HS-27A (cell line): ENCODE measurements around the gene REXO1.
"Not testable (repeated sequence)": the region's sequence is repeated elsewhere in the genome, so short reads cannot be mapped to it uniquely, and the experiment has no call there.

Experiments used
- DNase-seq: peaks from one replicate; pipeline ENCODE4 v3.0.0-alpha.2; 2012; ENCODE audit warnings: low read depth, missing footprints

REXO1 gene

DNA sequence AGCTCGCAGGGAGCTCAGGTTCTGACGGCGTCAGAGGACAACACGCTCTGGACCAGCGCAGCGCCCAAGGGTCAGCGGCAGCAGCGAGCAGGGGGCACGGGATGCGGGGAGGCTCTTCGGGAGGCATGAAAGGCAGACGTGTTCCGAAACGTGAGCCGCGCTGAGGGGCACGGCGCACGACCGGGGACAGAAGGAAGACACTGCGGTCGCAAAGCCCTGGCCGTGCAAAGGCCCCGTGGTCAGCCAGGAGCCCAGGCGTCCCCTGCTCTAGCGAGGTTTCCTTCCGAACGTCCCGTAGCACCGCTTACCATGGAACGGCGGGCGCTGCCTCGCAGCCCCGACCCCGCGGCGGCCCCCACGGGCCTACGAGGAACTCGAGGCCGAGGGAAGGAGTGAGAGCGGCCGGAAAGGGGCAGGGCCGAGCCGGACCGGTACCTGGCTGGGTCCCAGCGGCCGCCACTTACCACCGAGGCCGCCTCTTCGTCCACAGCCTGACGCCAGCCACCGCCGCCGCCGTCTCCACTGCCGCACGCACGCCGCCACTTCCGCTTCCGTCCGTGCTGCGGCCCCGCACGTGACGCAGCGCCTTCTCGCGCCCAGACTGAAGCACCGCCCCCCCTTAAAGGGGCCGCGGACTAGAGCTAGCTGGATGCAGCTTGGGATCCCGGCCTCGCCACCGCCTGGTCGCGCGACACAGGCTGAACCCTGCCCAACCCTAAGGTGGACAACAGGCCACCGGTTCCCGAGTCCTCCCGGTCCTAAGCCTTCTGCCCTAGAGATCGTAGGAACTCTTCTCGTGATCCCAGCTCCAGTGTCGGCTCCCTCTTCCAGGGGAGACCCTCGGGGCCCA, 27.6 kb upstream of the REXO1 start:
- DNase-seq = no peak

DNA sequence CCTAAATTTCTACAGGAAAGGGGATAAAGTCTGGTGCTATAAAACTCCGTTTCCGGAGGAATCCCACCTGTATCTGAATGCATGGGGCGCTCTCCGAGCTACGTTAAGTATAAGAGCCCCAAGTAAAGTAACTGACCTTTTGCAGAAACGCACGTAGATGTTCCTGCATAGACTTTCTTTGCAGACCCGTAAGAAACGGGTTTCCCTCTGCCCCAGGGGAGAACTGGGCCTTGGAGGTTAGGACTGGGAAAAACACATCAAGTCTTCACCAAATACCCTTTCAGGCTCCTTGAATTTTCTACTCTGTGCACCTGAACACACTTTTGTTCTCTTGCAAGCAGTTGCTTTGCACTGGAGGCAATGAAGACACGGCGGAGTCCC, 27.0 kb upstream of the REXO1 start:
- not testable (repeated sequence) for DNase-seq

DNA sequence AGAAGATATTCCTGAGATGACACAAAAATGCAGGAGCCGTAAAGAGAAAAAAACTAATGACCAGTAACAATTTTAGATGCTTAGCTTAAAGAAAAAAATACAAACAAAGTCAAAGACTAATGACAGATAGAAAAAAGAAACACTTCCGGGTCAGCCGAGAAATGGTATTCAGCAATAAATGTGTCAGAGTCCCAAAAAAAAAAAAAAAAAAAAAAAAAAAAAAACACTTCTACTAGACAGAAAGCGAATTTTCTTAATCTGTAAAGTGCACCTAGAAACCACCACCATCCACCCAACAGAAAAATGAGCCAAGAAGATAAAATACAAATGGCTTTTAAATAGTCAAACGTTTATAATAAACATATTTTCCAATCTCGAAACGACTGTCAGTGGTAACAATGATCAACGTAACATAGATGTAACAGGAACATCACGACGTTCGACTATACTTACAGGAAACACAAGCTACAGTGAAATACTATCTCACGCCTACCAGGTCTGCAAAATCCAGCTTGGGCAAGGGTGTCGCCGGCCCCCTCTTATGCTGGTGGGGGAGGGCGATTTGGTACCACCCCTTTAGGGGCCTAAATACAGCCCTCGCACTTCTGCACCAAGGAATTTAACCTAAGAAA, 26.4 kb upstream of the REXO1 start:
- no peak for DNase-seq

GRCh38 chr19:1873524-1874473, 25.5 kb upstream of the REXO1 start:
- no peak for DNase-seq

DNA sequence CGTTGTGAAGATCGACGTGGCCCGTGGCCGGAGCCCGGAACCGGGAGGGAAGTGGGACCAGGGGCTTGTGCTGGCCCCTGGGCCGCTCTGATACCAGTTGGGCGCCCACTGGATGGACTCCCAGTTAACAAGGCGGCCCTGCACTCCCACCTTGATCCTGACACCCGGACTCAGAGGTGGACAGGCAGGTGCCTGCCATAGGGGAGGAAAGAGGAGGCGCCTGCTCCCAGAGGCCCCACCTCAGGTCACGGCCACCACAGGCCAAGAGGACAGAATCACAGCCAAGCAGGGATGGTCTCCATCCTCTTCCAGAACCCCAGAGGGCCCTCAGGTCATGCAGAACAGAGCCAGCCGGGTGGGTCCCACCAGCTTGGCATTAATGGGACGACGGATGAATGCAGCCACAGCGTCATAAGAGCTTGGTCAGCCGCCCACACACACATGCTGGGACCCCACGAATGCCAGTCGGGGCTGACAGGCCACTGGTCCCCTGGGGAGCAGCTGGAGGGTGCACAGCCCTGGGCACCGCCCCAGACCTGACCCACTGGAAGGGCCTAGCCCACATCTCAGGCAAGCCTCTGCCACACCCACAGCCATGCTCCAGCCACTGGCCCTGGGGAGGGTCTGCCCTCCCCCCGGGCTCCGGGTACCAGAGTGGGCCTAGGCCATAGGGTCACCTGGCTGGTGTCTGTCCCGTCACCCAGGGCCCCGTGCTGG, 24.7 kb upstream of the REXO1 start:
- DNase-seq = no peak

DNA sequence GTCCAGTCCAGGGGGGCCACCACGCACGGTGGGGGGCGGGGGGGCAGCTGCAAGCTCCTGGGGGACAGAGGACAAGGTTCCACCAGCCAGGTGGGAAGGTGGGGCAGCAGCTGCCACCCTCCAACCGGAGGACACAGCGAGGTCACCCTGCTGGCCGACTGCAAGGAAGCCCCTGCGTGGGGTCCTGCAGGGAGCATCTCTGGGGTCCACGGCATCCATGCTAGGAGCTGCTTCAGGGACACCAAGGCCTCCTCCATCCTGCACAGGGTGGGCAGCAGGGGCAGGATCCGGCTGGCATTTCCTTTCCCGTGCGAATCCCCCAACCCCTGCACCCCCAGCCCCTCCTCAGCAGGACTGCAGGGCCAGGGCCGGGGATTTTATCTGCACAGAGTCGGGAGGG, 23.3 kb upstream of the REXO1 start:
- DNase-seq = no peak

DNA sequence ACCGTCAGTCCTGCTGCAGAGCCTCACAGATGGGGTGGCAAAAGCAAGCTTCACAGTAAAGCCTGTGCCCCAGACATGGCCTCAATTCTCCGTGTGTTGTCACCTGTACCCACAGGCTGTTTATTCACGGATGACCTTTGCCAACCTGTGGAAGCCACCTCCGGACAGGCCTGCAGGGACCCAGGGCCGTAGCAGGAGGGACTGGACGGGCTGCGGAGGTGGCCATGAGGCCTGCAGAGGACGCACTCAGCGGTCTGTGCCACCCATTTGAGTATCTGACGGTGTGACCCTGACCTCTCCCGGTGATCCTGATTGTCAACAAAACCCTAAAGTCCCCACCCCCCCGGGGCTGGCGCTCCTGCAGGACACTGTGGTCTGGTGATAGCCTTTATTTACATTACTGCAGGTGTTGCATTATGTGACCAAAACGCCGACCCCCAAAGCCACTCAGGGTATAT, 22.9 kb upstream of the REXO1 start:
- DNase-seq = no peak

DNA sequence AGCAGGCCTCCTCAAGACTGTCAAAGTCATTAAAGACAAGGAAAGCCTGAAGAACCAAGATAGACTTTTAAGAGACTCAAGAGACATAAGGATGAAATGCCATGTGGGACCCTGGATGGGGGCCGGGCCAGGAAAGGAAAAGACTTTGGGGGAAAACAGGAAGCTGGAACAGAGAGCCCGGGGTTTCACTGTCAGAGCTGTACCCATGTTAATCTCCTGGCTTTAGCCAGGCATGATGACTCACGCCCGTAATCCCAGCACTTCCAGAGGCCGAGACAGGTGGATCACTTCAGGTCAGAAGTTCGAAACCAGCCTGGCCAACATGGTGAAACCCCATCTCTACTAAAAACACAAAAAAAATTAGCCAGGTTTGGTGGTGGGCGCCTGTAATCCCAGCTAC, 20.7 kb upstream of the REXO1 start:
- DNase-seq = no peak

GRCh38 chr19:1867349-1867724, 19.1 kb upstream of the REXO1 start:
- no peak for DNase-seq

- DNase-seq = no peak
Measured at GRCh38 chr19:1866693-1867348, 18.5 kb upstream of the REXO1 start.

GRCh38 chr19:1865172-1866010, 17.1 kb upstream of the REXO1 start:
- no peak for DNase-seq

DNA sequence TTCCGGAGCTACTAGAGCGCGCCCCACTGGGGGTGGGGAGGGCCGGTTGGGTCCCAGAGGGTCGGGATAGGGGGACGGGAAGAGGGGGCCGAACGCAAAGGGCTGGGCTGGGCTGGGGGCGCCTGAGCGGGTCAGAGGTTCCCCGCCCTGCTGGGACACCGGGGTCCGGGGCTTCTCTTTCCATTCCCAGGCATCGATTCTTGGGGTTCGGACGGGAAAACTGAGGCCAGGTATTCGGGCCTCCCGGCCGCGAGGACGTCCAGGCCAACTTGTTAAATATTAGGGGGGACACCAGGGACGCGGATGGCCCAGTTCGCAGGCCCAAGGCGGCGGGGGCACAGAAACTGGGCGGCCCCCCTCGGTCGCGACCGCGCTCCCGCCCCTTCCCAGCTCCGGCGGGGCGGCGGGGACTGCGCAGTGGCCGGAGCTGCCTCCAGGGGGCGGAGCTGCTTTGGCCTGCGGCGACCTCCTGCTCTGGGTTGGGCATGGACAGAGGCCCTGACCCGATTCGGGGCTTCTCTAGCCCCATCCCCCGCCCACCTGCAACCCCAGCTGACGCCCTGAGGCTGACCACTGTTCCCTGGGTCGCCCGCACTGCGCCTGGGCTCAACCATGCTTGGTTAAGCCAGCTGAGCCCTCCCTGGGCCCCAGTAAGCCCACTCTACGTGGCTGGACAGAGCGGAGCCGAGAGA, 16.3 kb upstream of the REXO1 start:
- DNase-seq = no peak

GRCh38 chr19:1863638-1864479, 15.6 kb upstream of the REXO1 start:
- DNase-seq = peak; percentile 55

- no peak for DNase-seq
Measured at GRCh38 chr19:1863328-1863637, 15.0 kb upstream of the REXO1 start, which contains the start of gene KLF16. TSS of gene KLF16 (minus strand) at chr19:1863579. CDS start at chr19:1863497, 82 bp downstream.

DNA sequence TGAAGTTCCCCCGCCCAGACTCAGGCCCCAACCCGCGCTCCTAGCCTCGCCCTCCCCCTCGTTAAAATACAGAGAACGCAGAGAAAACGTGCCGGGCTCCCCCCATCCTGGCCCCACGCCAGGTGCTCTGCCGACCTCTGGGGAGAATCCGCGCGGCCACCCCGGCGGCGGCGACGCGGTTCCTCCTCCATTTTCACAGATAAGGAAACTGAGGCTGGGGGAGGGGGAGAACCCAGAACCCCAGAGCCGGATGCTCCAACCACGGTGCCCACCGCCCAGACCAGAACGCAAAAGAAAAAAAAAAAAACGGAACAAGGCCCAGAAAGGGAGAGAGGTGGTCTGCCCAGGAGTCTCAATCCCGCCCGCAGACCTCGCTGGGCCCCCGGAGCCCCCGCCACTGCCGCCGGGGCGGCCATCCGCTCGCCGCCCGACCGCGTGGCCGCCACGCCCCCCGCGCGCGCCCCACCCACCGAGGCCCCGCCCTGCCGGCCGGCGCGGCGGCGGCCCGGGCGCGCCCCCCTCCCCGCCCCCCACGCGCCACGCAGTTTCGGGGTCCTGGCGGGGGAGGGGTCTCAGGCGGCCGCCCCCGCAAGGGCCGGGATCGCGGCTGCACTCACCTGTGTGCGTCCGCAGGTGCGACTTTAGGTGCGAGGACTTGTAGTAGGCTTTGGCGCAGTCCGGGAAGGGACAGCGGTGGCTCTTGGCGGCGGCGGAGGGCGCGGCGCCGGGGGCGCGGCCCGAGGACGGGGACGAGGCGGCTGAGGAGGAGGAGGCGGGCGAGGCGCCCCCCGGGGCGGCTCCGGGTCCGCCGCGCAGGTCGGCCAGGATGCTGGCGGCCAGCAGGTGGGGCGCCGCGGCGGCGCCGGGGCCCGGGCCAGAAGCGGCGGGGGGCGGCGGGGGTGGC, 14.4 kb upstream of the REXO1 start:
- no peak for DNase-seq

DNA sequence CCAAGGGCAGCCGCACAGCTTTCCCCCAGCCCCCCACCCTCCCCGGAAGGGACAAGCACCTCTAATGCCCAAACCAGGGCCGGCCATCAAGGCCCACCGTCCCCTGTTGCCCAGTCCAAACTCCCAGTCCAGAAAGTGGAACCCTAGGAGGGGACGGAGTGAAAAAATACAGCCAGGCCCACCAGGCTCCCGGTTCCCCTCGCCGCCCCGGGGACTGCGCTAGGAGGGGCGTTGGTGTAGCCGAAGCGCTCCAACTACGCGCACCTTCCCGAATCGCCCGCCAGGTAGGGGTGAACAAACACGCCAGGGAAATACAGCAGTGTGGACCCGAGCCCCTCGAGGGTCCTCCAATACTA, 13.8 kb upstream of the REXO1 start:
- no peak for DNase-seq

GRCh38 chr19:1861599-1862031, 13.3 kb upstream of the REXO1 start:
- no peak for DNase-seq
